H7 (cell line): ENCODE results near the gene HOXC6. TPM values are rescaled to one million over a fixed set of nuclear protein-coding genes. Genes with fewer than 3 reads are reported as not detected.

Experiments used
- DNase-seq: peaks from one replicate; pipeline ENCODE4 v3.0.0; 2012
- H3K27me3 ChIP-seq: 2 replicates; pipeline ENCODE4 v1.6.0; 2011; ENCODE audit warnings: mild to moderate bottlenecking, low read length; ENCODE audit not compliant: control insufficient read depth, insufficient read depth
- H3K36me3 ChIP-seq: replicated peaks from 2 replicates; pipeline ENCODE4 v1.5.1; 2011; ENCODE audit warnings: low read length; ENCODE audit not compliant: control insufficient read depth, insufficient read depth
- H3K4me3 ChIP-seq: 2 replicates; pipeline ENCODE4 v1.5.1; 2011; ENCODE audit warnings: low read depth, mild to moderate bottlenecking, control low read depth, low read length, moderate library complexity; ENCODE audit not compliant: insufficient read depth
- total RNA-seq: library from RNA; depleted of rRNA; stranded (reverse); fragments of >200 nt; shearing (Covaris generic); gene quantifications from 2 replicates; pipeline ENCODE4 v1.2.3, GENCODE V29; 2014

The HOXC6 gene
- total RNA-seq, 1 experiment from 2014 or later, result not detected

DNA sequence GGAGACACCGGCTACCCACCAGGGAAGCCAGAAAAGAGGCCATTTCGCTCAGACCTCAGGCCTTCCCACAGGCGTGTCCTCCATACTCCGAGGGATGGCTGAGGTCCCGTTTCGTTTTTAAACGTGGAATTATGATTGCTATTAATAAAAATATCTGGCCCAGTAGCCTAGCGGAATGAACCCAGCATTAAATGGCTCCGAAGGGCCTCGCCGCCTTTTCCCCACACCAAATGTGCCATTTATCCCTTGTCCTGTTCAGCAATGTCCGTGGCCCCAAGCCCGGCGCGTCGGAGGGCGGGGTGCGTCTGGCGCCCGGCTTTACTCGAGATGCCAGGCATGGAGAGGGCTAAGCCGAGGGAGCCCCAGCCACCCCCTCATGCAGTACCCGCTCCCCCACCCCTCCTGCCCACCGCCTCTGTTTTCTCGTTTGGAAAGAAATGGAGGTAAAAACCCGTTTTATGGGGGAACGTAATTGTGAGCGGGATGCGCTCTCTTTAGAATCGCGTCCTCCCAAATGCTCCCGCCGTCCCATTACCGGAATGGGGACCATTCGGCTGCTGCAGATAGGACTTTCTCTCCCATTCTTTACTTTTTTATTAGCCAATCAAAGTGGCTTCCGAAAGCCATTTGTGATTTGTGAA, 13.7 kb upstream of the HOXC6 start:
- no peak for DNase-seq
- Histone ChIP-seq H3K27me3 (peaks cover 99% of the 10 kb centered on the region), H3K36me3 (no peaks in the 10 kb centered on the region), H3K4me3 (no peak overlapping the region)

DNA sequence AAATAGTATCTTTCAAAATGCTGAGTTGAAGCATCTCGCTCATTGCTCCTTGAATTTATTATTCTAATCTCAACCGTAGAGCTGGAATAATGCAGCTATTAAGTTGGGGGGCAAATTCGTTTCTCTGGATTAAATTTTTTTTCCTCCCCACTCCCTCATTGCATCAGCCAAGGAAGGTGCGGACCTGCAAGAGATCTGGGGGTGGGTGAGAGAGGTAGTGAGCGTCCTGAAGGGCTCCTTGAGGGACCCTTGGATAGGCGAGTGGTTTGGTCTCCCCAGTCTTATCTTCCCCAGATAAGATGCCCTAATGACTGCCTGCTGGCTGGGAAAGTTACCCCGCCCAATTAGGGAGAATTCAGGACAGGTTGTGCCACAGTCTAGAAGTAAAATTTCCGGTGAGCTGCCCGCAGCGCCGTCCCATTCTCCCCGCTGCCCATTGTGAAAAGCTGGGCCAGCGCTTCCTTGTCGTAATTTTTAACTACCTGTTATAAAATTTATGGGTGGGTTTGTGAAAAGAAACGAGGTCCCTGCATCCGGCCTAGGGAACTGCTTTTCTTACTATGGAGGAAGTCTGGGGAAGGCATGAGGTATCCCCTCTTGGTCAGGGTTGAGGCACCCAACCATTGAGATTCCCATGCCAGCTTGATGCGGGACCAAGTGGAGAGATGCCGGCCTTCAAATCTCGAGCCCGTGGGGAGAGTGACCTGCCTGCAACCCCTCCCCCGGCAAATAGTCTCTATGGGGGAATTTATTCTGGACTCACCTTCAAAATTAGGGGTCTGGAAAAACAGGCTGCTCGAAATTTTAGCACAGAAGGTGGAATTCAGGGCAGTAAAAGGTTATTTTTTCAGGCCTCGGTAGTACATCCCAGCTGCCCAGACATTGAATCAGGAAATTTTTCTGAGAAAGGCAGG, 13.0 kb upstream of the HOXC6 start:
- DNase-seq, result no peak
- peaks cover 99% of the 10 kb centered on the region for H3K27me3 ChIP-seq
- H3K36me3 ChIP-seq, result no peaks in the 10 kb centered on the region
- H3K4me3 ChIP-seq, result no peak overlapping the region

DNA sequence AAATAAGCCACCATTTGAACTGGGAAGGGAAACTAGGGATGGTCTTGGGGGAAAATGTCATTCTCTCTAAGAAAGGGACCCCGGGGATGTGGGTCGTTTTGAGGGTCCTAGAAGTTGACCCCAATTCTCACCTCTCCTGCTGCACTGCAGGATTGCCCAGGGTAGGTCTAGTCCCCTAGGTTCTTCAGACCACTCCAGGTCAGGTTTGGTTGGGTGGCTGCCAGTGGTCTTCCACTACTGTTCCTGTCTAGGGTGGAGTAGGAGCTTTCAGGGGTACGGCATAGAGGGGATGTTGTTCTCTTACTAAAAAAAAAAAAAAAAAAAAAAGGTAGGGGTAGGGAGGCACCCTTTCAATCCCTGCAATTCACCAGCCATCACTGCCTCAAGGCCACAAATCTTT, 12.2 kb upstream of the HOXC6 start:
- Histone ChIP-seq H3K36me3 (no peaks in the 10 kb centered on the region), H3K27me3 (peaks cover 99% of the 10 kb centered on the region), H3K4me3 (no peak overlapping the region)
- DNase-seq, result no peak

DNA sequence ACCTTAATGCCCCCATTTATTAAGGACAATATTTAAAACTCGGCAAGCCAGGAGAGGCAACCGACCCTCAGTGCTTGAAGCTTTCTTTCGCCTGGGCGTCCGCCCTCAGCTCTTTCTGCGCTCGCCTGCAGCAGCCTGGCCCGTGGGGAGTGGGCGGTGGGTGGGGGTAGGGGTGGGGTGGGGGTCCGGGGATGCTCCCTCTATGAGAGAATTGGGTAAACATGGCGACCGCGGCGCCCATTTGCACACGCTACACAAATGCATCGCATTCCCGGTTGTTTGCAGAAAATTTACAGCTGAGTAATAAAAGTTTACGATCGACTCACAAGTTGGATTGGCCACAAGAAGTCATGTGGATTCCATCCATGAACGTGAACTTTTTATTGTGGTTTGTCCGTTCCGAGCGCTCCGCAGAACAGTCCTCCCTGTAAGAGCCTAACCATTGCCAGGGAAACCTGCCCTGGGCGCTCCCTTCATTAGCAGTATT, 11.7 kb upstream of the HOXC6 start:
- H3K4me3 ChIP-seq, result no peak overlapping the region
- H3K27me3 ChIP-seq, result peaks cover 99% of the 10 kb centered on the region
- no peaks in the 10 kb centered on the region for H3K36me3 ChIP-seq
- DNase-seq, result no peak

DNA sequence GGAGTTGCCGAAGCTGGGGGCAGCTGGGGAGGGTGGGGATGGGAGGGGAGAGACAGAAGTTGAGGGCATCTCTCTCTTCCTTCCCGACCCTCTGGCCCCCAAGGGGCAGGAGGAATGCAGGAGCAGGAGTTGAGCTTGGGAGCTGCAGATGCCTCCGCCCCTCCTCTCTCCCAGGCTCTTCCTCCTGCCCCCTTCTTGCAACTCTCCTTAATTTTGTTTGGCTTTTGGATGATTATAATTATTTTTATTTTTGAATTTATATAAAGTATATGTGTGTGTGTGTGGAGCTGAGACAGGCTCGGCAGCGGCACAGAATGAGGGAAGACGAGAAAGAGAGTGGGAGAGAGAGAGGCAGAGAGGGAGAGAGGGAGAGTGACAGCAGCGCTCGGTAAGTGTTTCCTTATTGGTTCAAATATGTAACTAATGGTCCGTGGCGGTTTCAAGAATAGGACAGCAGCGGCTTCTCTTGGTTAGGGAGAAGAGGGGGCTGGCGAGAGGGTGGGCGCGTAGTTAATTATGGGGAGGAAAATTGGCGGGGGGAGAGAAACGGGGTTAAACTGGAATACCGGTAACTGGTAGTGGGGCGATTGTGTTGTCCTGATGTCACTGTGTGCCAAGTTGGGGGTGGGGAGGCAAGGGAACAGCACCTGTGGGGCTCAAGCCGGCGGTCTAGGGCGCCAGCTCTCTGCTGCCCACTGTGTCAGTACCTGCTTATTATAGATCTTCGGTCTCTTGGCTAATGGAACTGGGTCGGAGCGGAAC, 11.0 kb upstream of the HOXC6 start:
- Histone ChIP-seq H3K36me3 (no peaks in the 10 kb centered on the region), H3K27me3 (peaks cover 99% of the 10 kb centered on the region), H3K4me3 (peak overlapping the region; percentile 30)
- DNase-seq, result peak; percentile 86

DNA sequence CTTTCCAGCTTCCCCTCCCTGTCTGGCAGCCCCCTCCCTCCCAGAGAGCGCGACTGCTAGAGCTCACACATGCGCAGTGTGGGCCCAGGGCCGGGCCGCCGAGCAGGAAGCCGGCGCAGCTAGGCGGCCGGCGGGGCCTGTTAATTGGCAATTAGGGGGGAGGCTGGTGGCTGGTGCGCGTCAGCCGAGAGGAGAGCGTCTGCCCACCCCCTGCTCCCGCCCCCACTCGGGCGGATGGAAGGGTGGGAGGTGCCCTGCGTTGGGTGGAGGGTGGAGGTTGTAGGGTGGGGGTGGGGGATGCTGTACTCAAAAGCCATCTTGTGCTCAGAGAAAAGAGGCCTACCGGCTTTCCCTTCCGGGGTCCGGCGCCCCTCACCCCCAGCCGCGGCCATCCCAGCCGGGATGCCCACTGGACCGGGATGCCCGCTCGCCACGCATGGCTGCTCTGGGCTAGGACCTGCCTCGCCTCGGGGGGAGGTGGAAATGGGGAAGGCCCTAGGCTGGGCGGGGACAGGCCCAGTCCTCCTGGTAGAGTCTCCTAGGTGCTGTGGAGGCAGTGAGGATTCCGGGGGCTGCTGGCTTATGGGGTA, 10.3 kb upstream of the HOXC6 start:
- peaks cover 99% of the 10 kb centered on the region for H3K27me3 ChIP-seq
- DNase-seq, result peak; percentile 96
- H3K36me3 ChIP-seq, result no peaks in the 10 kb centered on the region
- H3K4me3 ChIP-seq, result peak overlapping the region; percentile 30

DNA sequence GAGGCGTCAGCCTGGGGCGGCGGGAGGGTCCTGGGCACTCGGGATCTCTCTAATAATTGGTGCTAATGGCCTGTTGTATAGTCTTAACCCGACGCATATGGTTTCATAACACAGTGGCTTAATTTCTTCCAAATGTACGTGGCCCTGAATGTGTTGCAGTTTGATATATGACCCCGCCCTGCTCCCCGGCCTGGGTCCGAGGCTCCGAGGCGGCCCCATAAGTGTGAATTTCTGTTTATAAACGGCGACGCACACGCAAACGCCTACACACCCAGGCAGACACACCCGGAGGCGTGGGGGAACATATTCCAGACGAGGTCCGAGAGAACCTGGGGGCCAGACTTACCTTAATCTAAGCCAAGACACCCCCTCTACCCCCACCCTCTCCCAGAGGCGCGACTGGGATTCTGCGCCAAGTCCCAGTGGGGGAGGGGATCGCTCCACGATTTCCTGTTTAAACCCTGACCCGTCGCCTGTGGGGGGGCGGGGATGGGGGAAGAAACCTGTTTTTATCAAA, 9.7 kb upstream of the HOXC6 start:
- Histone ChIP-seq H3K4me3 (peak overlapping the region; percentile 30; the same call in 1 of the 2 replicates), H3K27me3 (peaks cover 99% of the 10 kb centered on the region), H3K36me3 (no peaks in the 10 kb centered on the region)
- peak; percentile 75 for DNase-seq

DNA sequence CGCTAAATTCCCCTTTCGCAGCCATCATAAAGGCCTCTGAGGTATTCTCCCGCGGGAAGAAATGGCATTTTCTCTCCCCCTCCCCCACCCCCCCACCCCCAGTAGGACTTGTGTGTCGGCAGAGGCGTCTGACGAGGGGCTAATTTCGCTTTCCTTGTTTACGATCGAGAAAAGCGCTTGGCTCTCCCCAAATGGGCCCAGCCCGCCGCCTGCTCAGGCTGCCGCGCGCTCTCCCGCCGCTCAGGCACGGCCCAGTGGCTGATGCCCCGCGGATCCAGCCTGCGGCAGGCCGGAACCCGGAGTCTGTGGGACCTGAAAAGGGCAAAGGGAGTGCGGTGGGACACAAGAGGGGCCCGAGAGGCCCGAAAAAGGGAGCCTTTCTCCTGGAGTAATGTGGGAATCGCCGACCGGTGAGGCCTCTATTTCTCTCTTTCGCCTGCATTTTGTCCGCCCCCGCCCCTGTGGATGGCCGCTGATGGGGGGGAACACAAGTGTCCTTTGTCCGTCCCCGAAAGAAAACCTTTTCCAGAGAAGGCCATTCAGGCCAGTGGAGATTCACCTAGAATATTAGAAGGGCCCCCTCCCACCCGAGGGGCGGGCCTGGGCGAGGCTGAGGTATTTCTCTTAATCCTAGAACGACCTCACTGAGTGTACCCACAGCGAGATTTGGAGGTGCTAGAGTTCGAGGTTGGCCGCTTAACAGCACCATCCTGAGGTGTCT, 9.0 kb upstream of the HOXC6 start:
- Histone ChIP-seq H3K36me3 (no peaks in the 10 kb centered on the region), H3K4me3 (peak overlapping the region; percentile 14; the same call in 1 of the 2 replicates), H3K27me3 (peaks cover 99% of the 10 kb centered on the region)
- peak; percentile 82 for DNase-seq

DNA sequence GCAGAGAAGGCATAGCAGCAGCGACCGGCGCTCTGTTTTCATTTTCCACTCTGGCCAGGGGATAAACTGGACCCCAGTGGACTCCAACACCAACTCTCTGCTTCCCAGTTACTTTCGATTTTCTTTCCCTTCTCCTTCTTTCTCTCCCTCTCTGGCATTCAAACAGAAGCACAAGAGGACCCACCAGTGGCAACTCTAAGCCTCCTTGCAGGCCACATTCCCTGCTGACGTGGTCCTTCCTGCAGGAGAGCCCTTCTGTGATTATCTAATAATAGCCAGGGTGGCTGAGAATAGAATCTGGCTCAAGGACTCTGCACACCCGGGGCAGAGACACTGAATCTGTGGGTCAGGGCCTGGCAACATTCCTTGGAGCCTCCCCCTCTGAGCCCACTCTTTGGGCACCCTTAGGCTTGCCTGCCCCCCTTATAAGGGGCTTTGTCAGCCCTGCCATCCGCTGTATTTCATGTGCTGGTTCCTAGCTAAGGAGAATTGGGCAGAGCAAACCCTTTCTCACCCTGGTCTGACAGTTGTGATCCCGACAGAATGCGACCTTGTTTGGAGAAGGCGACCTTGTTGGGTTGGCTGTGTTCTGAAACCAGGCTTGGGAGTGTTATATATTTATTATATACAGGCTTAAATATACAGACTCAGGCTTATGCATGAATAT, 8.2 kb upstream of the HOXC6 start:
- peaks cover 99% of the 10 kb centered on the region for H3K27me3 ChIP-seq
- H3K36me3 ChIP-seq, result no peaks in the 10 kb centered on the region
- DNase-seq, result no peak
- H3K4me3 ChIP-seq, result no peak overlapping the region

DNA sequence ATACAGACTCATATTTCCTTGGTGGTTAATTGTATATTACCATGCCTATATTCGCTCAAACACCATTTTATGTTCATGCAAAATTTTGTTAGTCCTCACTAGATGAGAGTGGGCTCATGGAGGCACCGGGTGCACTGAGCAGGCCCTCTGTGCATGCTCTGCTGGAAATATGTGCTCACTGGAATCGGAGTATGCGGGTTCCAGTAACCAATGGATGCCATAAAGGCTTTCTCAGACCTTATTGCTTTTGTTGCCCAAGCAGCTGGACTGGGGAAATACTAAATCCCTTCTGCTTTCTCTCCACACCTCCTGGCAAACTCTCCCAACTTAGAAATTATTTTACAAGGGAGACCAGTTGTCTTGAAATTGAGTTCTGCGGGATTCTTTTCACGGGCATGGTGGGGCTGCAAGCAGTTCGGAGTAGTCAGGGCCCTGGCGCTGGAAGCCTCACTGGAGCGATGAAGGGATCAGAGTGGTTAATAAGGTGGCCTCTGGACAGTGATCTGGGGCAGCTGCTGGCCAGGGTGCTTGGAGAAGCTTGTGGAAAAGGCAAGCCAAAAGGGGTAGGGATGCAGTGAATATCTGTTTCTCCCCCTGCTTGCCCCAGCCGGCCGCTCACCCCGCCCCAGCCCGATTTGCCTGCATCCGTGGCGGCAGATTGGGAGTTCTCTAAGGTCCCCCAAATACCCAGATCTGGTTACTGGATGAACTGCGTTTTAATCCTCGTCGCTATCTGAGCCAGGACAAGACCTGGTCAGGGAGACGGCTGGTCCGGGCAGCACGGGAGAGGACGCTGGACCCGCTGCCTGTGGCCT, 7.4 kb upstream of the HOXC6 start:
- no peak overlapping the region for H3K4me3 ChIP-seq
- H3K27me3 ChIP-seq, result peaks cover 99% of the 10 kb centered on the region
- no peak for DNase-seq
- H3K36me3 ChIP-seq, result no peaks in the 10 kb centered on the region

DNA sequence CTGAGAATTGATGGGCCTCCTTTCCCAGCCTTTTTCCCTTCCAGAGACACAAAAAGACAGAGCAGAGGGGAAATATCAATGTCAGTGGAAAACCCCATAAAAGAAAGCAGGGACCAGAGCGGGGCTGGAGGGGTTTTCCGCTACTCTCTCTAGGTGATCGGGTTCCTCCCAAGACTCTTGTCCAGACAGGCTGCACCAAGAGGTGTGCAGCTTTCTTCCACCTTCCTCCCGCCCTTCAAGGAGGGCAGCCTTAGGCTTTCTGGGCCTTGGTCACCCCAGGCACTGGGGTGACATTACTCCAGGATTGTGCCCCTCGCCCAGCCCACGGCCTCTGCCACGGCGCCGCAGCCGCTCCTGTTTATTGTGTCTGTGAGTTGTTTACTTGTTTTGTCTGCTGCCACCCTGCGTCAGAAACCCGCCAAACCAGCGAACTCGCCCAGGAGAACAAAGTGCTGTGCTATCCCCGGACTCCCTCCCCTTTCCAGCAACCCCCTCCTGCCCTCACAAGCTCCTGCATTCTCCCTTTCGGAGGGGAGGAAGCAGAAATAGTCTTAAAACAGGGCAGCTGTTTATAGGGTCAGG, 6.7 kb upstream of the HOXC6 start:
- DNase-seq, result peak; percentile 82
- Histone ChIP-seq H3K36me3 (no peaks in the 10 kb centered on the region), H3K4me3 (no peak overlapping the region), H3K27me3 (peaks cover 99% of the 10 kb centered on the region)
